HG02678 (cell line): ENCODE results near the gene ABCF3.
"Not testable (repeated sequence)": the region's sequence is repeated elsewhere in the genome, so short reads cannot be mapped to it uniquely, and the experiment has no call there.

Experiments
- ATAC-seq: cut with Tn5 transposase; IDR thresholded peaks from one replicate; pipeline ENCODE4 v1.9.1; 2021; ENCODE audit warnings: mild to moderate bottlenecking, moderate library complexity; ENCODE audit not compliant: unreplicated experiment

Gene ABCF3, protein sequence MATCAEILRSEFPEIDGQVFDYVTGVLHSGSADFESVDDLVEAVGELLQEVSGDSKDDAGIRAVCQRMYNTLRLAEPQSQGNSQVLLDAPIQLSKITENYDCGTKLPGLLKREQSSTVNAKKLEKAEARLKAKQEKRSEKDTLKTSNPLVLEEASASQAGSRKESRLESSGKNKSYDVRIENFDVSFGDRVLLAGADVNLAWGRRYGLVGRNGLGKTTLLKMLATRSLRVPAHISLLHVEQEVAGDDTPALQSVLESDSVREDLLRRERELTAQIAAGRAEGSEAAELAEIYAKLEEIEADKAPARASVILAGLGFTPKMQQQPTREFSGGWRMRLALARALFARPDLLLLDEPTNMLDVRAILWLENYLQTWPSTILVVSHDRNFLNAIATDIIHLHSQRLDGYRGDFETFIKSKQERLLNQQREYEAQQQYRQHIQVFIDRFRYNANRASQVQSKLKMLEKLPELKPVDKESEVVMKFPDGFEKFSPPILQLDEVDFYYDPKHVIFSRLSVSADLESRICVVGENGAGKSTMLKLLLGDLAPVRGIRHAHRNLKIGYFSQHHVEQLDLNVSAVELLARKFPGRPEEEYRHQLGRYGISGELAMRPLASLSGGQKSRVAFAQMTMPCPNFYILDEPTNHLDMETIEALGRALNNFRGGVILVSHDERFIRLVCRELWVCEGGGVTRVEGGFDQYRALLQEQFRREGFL

DNA sequence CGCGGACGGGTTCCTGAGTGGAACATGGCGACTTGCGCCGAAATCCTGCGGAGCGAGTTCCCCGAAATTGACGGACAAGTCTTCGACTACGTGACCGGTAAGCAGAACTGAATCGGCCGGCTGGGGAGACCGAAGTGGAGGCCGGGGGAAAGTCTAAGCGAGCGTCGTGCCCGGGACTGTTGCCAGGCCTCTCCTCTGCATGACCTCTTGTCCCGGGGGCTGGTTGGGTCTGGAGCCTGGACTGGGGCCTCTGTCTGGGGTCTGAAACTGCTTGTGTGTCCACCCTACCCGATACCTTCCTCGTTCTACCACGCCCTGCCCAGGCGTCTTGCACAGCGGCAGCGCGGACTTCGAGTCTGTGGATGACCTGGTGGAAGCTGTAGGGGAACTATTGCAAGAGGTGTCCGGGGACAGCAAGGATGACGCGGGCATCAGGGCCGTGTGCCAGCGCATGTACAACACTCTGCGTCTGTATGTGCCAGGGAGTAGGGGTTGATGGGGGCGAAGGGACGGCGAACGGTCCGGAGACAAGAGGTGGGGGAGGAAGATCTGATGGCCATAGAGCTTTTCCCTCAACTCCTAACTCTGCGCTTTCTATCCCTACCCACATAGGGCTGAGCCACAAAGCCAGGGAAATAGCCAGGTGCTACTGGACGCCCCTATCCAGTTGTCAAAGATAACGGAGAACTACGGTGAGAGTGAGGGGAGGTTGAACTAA is at the start of gene ABCF3:
ABCF3 (plus strand) TSS at position 16 of the 718 bp plus-strand sequence; CDS start at position 25, 9 bp downstream.
- peak; percentile 25 for ATAC-seq

DNA sequence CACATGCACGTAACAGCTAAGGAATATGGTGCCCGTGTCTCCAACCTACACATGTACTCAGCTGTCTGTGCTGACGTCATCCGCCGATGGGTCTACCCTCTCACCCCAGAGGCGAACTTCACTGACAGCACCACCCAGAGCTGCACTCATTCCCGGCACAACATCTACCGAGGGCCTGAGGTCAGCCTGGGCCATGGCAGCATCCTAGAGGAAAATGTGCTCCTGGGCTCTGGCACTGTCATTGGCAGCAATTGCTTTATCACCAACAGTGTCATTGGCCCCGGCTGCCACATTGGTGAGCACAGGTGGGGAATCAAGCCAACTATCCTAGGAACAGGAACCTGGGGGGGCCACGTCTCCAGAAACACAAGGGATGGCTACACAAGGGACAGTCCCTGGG is 45.6 kb upstream of the ABCF3 start:
- no peak for ATAC-seq

DNA sequence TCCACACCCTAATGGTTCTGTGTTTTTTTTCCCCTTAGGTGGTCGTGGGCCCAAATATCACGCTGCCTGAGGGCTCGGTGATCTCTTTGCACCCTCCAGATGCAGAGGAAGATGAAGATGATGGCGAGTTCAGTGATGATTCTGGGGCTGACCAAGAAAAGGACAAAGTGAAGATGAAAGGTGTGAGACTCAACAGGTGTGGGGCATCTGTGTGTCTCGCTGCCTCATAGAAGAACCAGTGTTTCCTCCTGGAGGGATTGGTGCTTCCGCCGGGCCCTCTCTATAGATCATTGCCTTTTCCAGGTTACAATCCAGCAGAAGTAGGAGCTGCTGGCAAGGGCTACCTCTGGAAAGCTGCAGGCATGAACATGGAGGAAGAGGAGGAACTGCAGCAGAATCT is 43.8 kb upstream of the ABCF3 start:
- no peak for ATAC-seq

DNA sequence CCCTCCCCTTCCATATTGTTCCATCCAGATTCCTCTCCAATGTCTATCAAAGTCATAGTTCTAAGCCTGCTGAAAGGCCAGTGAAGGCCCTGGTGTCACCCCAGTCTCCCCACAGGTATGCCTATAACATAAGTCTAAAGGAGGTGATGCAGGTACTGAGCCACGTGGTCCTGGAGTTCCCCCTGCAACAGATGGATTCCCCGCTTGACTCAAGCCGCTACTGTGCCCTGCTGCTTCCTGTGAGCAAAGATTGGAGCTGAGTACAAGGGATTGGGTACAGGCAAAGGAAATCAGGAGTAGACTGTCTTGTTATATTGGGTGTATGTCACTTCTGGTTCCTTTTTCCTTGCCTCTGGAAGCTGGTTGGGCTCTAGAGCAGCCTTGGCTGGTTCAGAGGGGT is 42.7 kb upstream of the ABCF3 start:
- ATAC-seq: no peak

DNA sequence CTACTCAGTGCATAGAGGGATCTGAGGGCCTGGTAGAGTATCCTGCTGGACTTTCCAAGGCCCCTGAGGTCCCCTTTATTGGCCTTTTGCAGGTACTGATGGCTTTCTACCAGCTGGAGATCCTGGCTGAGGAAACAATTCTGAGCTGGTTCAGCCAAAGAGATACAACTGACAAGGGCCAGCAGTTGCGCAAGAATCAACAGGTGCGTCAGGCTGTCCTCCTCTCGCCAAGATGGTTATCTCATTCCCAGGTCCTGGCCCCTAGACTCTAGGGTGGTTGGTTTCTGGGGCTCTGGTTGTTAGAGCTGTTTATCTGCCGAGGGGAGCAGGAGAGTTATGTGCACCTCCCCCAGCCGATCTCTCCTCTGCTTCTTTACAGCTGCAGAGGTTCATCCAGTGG is 41.5 kb upstream of the ABCF3 start:
- no peak for ATAC-seq

DNA sequence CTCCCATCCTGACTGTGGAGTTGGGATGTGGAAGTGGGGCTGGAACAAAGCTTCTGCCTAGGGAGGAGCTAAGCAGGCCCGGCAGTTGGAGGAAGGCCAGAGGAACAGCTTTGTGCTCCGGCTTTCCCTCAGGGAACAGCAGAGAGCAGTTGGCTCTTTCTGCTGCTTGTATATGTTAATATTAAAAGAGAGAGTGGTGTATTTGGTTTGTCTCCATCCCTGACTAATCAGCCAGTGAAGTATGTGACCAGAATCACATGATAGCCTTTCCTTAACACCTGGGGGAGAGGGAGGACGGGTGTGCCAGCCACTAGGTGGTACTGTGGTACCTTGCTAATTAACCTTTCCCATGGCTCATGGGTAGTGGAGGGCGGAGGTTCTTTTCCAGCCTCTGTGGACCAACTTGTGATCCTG is 40.9 kb upstream of the ABCF3 start:
- ATAC-seq: no peak

DNA sequence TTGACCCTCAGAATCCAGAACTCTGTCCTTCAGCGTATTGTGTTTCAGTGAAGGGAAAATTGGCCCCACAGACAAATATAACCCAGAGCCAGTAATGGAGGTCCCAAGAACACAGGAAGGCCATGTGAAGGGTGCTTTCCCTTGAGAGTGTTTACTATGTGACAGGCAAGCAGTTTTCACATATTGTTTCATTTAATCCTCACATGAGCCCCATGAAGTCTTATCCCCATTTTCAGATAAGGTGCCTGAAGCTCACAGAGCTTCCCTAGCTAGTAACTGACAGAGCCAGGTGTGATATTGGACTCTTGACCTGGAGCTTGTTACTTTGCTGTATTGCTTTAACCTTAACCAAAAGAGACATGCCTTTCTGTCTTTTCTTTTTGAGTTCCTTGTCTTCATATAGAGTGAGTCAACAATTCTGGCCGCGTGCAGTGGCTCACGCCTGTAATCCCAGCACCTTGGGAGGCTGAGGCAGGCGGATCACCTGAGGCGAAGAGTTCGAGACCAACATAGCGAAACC is 40.2 kb upstream of the ABCF3 start:
- ATAC-seq: no peak

DNA sequence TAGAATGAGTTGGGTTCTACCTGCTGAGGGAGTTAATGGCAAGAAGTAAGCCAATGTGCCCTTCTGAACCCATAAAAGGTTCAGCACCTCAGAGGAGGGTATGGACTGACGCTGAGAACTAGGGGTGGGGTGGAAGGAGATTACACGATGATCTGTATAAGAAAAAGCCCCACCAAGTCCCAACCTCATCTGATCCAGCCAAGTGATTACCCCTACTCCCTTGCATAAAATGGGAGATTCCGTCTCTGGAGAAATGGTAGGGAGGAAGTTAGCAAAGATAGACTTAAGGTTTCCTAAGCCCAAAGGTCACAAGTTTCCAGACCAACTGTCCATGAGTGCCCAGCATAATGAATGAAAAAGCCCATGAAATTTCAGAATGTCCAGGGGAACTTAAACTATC is 37.9 kb upstream of the ABCF3 start:
- no peak for ATAC-seq

DNA sequence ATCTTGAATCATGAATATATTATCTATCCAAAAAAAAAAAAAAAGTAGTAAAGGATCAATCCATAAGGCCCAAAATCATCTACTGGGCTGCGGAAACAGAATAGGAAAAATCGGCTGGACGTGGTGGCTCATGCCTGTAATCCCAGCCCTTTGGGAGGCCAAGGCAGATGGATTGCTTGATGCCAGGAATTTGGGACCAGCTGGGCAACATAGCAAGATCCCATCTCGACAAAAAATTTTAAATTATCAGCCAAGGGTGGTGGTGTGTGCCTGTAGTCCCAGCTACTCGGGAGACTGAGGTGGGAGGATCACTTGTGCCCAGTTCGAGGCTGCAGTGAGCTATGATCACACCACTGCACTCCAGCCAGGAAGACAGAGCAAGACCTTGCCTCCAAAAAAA is 36.9 kb upstream of the ABCF3 start:
- ATAC-seq: no peak

DNA sequence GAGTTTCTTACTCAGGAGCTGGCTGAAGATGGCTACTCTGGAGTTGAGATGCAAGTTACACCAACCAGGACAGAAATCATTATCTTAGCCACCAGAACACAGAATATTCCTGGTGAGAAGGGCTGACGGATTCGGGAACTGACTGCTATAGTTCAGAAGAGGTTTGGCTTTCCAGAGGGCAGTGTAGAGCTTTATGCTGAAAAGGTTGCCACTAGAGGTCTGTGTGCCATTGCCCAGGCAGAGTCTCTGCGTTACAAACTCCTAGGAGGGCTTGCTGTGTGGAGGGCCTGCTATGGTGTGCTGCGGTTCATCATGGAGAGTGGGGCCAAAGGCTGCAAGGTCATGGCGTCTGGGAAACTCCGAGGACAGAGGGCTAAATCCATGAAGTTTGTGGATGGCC is 36.2 kb upstream of the ABCF3 start:
- ATAC-seq: not testable (repeated sequence)

DNA sequence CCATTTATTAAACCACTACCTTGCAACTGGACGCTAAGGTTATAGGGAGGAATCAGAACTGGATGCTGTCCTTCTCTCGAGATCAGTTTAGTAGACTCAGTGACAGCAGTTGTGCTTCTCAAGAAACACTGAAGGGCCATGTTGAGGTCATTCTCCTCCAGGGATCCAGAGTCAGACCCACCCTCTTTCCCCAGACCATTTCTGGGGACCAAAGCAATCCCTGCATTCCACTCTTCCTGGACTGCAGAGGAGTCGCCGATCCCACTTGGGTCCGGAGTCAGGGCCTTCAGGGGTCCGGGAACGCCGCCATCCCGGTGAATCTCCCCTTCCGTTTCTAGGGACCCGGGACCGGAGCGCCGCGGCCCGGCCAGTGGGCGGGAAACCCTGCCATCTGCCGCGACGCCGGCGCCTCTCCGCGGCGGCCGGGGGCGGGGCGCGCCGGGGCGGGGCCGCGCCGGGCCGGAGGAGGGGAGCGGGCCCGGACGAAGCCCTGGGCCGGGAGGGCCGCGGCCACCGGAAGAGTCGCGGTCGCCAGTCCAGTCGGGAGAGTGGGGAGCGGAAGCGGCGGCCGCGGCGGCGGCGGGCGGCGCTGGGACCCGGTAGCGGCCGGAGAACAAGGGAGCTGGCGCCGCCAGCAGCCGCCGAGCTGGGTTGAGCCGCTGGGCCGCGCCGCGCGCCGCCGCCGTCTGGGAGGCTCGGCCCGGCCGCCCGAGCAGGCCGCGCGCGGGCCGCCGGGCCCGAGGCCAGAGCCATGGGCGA is 30.9 kb upstream of the ABCF3 start, which contains the start of gene DVL3:
DVL3 (plus strand) TSS at position 493 of the 759 bp plus-strand sequence; CDS start at position 752, 259 bp downstream.
- ATAC-seq: peak; percentile 82

DNA sequence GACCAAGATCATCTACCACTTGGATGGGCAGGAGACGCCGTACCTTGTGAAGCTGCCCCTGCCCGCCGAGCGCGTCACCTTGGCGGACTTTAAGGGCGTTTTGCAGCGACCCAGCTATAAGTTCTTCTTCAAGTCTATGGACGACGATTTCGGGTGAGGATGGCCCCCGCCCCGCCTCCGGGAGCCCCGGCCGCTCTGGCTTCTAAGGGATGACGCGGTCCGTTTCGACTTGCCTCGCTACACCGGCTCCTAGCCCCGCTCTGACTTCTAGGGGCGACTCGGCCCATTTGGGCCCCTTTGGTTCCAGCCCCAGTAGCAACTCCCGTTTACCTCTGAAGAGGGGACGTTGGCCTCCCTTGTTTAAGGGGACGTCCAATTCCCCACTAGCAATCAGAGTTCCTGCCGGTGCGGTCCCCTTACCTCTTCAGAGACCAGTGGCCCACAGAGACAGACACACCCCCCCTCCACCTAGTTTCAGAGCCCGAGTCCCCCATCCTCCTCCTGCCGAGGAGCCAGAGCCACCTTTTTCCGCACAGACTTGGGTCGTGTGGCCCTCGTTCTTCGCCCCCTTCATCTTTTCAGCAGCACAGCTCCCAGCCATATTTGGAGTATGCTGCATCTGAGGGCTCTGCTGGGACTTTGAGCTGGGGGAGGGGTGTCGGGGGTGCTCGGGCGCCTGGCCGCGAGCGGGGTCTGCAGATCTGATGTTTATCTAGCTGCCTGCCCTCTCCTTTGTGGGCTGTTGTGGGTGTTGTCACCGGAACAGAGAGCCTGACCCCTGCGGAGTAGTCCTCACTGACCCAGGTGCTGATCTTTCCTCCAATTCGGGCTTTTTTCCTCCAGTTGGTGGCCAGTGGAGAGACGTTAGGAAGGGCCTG is 30.1 kb upstream of the ABCF3 start:
- ATAC-seq: peak; percentile 28

DNA sequence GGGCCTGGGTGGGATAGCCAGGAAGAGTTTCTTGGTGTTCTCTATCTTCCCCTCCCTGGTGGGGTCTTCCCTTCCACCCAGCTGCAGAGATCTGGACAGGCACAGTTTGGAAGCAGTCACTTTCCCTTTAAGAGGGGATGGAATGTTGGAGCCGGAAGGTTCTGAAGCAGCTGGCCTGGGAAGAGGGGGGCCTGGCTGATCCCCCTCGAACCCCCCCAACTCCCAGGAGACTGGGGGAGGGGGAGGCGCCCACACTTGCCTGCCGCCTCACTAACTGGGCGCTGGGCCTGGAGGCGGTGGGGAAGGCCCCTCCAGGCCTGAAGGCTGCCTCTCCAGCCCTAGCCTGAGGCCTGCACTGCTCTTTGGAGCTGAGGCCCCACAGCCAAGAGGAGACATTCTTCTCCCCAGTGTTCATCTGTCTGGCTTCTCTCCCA is 29.5 kb upstream of the ABCF3 start:
- ATAC-seq: no peak

DNA sequence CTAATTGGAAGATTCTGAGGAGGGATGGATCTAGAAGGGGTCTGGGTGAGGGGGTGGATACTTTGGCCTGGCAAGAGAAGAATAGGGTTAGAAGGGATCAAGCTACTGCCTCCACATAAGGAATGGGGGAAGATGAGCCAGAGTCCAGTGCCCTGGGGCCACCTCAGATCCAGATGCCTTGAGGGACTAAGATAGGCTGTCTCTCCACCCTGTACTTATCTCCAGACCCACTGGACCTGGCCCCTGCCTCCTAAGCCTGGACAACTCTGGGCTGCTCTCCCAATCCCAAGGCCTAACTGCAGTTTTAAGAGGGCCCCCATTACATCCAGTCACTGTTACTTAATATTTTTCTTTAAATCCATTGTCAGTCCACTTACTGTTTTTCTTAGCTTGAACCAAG is 28.8 kb upstream of the ABCF3 start:
- no peak for ATAC-seq

DNA sequence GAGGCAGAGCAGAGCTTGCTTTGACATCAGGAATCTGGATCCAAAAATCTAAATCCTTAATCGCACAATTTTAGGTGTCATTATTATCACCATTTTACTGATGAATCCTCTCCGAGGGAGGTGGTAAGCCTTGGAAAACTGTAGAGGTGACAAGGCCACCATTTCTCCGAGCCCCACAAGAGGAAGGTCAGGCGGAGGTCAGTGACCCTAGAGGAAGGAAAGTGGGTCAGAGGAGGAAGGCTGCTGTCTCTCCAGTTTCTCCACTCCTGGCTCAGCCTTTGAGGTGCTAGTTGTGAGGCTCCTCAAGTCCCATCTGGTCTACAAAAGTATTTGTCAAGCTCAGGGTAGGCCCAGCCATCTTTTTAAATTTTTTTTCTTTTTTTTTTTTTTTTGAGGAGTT is 27.6 kb upstream of the ABCF3 start:
- ATAC-seq: no peak

DNA sequence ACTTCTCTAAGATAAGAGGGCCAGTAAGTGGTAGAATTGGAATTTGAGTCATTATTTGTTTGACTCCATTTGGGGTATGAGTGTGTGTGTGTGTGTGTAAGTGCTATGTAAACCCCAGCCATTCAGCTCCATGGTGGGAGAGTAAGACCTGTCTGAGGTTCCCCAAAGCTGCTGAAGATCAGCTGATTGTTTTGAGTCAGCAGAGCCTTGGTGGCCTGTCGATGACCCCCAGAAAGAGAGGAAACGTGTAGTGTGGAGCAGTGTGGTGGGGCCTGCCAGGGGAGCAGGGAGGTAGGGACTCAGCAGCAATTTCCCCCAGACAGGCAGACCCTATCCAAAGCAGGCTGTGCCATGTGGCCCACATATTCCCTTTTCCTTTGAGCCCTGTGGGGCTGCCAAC is 25.5 kb upstream of the ABCF3 start:
- ATAC-seq: no peak

DNA sequence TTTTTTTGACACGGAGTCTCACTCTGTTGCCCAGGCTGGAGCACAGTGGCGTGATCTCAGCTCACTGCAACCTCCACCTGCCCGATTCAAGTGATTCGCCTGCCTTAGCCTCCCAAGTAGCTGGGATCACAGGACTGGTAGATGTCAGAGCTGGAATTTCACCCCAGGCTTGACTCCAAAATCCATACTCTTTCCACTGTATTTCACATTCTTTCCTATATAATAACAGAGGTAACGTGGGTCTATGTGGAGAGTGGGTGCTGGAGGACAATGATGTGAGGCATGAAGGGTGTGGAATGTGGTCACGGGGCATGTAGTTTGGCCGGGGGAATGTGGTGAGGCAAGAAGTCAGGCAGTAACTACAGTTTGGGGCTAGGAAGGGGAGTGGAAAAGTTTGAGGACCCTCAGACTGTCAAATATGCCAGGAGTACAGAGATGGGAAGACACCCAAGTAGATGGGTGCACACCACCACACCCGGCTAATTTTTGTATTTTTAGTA is 23.4 kb upstream of the ABCF3 start:
- ATAC-seq: not testable (repeated sequence)

DNA sequence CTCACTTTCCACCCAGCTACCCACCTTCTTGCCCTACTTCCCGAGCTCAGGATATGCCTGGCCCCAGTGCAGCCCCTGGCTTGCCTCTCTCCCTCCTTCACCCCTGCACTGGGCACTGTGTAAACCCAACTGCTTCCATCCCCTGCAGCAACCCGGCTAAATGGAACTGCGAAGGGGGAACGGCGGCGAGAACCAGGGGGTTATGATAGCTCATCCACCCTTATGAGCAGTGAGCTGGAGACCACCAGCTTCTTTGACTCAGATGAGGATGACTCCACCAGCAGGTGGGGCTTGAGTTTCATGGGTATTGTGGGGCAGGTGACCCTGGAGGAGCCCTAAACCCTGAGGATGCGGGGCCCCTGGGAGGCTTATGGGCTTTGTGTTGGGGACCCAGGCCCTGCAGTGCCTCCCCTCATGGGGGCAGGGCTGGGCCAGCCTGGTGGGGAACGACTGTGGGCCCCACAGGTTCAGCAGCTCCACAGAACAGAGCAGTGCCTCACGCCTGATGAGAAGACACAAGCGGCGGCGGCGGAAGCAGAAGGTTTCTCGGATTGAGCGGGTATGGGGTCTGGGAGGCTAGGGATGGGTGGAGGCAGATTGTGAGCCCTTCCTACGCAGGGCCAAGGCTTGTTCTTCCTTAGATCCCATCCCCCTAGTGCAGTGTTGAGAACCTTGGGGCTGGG is 21.2 kb upstream of the ABCF3 start:
- no peak for ATAC-seq

DNA sequence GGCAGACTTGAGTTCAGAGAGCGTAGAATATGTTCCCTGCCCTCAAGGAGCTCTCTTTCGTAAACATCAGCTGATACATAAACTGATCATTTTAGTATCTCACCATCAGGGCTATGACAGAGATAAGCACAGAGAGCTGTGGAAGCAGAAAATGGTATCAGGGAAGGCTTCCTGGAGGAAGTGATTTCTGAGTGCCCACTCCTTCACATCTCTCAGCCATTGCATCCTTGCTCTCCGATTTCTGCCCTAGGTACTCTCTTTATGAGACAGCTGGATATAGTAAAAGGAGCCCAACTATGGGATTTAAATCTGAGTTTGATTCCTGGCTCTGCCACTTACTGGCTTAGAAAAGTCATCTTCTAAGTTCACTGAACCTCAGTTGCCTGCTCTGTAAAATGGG is 20.5 kb upstream of the ABCF3 start:
- no peak for ATAC-seq
